Stimulated activated CD4-positive, alpha-beta T cell treated with anti-CD3 and anti-CD28 coated beads, Interleukin-12 subunit alpha, Interleukin-12 subunit beta, amount 100 ng/mL, for 4 hours (primary cell): ENCODE results near the gene NAMPT.
"Not testable (repeated sequence)": the region's sequence is repeated elsewhere in the genome, so short reads cannot be mapped to it uniquely, and the experiment has no call there.

Experiments
- DNase-seq: peaks from one replicate; pipeline ENCODE4 v3.0.0-alpha.2; 2020

Gene NAMPT

DNA sequence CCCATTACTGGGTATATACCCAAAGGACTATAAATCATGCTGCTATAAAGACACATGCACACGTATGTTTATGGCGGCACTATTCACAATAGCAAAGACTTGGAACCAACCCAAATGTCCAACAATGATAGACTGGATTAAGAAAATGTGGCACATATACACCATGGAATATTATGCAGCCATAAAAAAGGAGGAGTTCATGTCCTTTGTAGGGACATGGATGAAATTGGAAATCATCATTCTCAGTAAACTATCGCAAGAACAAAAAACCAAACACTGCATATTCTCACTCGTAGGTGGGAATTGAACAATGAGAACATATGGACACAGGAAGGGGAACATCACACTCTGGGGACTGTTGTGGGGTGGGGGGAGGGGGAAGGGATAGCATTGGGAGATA is 13.8 kb upstream of the NAMPT start:
- not testable (repeated sequence) for DNase-seq

DNA sequence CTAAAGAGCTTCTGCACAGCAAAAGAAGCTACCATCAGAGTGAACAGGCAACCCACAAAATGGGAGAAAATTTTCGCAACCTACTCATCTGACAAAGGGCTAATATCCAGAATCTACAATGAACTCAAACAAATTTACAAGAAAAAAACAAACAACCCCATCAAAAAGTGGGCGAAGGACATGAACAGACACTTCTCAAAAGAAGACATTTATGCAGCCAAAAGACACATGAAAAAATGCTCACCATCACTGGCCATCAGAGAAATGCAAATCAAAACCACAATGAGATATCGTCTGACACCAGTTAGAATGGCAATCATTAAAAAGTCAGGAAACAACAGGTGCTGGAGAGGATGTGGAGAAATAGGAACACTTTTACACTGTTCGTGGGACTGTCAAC is 13.4 kb upstream of the NAMPT start:
- DNase-seq: not testable (repeated sequence)

DNA sequence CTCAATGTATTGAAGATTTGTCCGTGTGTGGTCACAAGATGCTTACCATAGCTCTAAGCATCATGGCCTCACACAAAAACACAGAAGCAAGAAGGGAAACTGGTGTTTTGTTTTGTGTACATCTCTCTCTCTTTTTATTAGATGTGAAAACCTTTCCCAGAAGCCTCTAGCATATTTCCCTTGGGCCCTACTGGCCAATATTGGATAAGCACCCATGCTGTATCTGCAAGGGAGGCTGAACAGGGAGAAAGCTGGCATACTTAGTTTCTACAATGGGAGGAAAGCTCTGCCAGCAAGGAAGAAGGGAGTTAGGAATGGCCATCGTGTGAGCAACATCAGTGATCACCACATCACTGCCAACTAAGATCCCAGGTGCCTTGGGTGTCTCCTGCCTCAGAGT is 9.6 kb upstream of the NAMPT start:
- DNase-seq: no peak

DNA sequence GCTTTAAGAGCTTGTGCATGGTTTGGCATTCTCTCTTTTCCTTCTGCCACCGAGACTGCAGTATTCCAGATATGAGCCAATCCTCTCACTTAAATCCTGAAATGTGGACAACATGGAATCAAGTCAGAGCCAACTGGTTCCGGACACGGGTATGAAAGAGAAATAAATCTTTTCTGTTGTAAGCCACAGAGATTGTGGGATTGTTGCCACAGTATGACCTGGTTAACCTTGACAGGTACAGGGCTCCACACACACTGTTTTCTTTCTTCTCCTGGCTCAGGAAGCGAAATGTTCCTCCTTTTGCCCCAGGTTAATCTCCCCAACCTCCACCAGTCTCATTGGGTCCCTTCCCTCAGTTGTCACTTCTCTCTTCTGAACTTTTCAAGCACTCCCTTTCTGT is 6.5 kb upstream of the NAMPT start:
- DNase-seq: no peak

DNA sequence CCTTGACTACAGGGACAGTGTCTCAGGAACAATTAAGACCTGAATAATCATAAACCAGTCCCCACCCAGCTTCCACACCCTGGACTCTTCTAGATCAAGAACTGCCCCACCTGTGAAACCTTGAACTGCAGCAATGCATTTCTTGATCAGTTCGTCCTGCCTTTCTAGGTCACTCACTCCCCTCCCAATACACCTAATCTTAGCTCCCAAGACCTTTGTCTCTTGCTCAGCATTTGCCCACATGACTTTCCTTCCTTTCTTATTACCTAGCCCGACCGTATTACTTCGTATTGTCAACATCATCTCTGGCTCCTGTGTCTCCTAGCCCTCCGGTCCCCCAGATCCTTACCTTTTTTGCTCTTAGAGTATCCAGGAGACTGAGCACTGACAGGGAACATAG is 5.5 kb upstream of the NAMPT start:
- DNase-seq: no peak

DNA sequence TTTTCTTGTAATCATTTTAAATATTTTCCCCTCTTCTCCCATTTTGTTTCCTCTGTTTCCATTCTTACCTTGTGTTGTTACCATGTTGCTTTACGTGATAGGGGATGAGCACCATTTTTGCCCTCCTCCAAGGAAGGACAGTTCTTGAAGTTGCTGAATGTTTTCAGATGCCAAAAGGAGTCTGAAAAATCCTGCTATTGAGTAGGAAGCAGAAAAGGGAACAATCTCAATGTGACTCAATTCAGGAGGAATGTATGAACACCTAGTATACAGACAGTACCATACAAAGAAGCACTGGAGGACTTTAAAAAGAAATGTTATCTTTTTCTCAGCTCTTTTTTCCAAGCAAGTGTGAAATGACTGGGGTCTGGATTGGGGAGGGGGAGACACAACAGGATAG is 5.1 kb upstream of the NAMPT start:
- DNase-seq: no peak

DNA sequence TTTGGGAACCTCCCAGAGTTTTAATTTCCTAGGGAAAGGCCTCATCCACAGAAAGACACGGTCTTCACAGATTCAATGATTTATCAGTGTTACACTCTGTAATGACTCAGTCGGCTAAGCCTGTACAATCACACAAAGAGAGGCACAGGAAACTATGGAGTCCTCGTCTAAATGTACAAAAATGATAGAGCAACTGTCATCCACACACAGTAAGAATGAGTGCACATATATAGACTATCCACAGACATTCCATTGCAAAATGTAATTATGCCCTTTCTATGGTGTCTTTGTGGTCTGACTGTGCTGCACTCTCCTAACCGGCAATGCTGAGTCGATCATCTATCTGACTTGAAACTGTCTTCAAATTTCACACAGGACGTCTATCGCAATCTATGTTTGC is 3.5 kb upstream of the NAMPT start:
- DNase-seq: no peak

DNA sequence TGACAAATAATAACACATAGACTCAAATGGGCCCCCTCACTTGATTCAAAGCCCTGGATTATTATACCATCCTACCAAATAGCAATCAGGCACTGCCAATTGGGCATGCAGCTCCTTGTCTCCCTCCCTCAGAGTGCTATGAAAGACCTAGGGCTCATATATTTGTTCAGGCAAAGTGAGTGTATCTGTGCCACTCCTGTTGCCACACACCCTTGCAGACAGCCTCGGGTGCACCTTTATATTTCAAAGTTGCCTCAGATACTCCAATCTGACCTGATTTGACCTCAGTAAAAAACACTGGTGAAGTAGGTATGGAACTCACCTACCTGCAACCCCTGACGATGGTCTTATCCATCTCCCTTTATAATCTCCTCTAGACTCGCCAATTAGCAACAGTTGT is 3.0 kb upstream of the NAMPT start:
- no peak for DNase-seq

DNA sequence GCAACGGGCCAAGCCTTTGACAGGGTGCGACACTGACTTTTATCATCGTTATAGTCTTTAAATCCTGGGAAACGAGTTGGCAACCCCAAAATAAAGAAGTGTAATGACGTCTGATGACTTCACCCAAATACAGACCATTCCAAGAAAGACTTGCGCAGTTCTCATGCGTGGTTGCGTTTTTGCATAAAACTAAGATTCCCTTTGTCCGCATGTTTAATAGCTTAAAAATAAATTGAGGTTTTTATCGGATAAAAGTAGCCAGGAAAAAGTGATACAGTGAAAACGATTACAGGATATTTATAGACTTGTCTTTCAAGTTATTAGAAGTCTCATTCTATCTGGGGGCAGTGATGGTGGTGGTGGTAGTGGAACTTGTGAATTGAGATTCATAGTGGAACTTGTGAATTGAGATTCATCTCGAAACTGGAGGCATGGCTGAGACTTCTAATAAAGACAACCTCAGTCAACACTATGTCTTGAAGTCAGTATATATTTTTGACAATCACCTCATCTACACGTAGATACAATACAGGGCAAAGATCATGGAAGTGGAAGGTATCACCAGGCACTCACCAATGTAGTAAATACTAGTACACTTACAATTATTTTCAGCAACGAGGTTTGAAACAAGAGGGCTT is 1.2 kb upstream of the NAMPT start:
- DNase-seq: peak; percentile 23

DNA sequence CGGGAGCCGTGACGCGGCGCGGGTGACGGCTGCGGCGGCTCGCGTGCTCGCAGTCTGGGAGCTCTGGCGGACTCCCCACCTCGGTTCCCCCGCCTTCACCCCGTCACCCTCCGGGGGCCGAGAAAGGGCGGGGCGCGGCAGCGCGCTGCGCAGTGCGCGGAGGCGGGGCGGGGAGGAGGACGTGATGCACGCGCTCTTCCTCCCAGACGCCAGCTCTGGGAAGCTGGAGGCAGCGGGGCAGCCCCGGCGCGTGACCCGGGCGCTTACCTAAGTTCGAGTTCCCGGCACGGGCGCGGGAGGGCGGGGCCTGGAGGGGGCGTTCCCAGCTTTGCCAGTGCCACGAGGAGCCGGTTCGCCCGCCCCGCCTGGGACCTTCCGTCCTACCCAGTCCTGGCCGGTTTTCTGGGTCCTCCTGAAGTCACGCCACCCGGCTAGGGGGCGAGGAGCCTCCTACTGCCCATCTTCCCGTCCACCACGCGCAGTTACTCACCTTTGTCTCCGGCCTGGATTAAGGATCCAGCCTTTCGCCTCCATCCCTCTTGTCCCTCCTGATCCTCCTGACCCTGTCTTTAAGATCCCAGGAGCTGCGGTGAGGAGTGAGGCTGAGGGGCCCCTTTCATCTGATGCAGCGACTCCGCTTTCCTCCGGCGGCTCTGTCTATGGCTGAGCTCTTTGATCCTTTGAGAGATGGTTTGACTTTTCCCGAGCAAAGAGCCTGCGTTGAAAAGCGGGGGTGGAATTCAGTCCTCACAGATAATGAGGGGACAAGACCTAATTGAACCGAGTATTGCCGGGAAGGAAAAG is 470 bp upstream of the NAMPT start:
- DNase-seq: peak; percentile 100

DNA sequence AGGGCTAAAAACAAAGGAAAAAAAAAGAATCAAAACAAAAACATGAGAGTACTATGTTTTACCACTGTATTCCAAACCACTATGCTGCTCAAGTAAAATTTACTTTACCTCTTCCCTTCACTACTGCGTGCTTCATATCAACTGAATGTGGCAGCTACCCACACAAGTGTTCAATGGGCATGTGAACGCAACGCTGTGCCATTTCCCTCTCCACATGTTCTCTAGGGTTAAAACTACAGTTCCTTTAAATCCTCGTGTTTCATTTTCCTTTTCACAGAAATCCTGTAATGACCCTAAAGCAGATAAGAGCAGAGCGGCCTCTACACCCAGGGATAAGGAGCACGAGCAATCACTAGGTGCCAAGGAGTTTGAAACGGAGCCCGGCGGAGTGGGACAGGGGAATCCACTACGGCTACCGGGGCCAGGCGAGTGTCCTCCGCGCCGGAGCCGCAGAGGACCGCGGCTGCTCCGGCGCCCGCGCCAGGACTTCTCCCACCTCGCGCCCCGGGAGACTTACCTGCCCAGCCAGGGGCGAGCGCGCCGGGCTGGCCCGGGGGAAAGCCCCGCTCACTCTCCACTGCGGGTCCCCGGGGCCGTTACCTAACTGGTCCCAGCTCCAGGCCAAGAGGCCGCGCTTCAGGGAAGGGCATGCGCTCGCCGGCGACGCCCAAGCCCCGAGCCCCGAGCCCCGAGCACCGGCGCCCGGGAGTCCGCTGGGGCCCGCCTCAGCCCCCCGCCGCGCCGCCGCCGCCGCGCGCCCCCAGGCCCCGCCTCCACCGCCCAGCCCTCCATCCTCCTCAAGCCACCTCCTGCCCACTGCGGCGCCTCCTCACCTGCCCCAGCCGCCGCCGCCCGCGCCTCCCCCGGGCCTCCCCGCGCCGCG is 711 bp downstream of the NAMPT start:
- DNase-seq: peak; percentile 64

DNA sequence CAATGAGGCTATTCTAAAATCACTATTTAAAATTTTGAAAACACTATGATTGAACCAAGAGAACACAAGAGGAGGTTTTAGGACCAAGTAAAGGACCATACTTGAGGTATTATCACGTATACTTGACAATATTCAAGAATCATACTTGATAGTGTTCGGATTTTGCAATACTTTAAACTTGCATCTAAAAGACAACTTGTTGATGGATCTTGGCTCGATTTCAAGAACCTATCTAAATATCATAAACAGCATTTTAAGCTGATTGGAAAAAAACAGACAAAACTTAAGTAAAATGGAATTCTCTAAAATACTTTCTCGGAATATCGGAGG is 1.3 kb downstream of the NAMPT start:
- DNase-seq: no peak

DNA sequence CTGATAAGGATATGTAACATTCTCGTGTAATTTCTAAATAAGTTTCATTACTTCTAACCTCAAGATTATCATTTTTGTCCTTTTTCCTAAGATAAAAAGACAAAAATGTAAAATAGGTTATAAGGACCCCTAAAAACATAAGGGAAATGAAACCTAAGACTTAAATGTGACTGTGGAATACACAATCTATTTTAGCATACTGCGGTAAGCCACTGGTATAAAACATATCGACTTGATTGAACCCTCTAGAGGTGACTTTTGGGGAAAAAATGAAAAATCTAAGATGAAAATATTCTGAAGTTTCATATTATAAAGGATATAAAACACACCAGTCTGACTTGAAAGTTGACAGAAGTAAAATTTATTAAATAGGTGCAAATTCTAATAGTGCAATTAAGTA is 1.9 kb downstream of the NAMPT start:
- DNase-seq: no peak

DNA sequence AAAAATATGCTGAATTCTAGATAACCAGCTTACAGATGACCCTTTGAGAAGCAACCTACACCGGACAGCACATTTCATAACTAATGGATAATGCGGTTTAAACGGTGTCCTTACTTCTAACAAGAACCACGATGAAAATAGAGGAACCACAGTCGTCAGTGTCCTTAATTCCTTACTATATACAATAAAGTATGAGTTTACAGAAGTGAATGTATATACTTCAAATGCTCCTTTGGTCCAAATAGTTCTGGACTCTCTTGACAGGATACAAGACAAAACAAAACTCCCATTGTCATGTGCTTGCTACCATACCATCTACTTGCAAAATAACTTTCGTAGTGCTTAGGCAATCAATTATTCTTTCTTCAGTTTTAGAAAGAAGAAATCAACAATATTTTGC is 2.4 kb downstream of the NAMPT start:
- DNase-seq: no peak

DNA sequence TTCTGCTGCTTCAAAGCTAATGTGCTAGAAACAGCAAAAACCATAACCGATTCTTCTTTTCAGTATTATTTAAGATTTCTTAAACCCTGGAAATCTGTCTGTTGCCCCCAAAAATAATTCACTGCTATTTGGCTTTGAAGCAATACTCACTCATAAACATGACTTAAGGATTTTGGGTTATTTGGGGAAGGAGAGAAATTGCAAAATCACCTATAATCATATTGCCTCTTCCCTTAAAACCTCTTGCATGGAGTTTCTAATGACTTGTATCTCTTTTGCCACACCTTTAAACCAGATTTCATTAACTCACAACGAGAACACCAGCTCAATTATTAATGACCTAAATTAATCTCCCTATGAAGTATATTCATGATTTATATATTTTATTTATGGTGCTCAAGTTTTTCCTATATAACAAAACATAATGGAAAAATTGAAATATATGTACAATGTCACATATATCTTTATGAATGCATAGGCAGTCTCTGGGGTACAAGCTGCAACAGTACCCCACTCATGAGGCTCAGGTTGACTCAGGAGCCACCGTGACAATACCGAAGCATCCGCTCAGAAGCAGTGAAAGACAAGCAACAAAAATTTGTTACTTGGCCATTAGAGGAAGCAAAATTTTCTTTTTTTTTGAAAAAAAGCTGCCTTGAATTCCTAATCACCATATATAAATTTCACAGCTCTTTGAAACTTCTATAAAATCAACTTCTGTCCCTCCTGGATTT is 3.0 kb downstream of the NAMPT start:
- no peak for DNase-seq

DNA sequence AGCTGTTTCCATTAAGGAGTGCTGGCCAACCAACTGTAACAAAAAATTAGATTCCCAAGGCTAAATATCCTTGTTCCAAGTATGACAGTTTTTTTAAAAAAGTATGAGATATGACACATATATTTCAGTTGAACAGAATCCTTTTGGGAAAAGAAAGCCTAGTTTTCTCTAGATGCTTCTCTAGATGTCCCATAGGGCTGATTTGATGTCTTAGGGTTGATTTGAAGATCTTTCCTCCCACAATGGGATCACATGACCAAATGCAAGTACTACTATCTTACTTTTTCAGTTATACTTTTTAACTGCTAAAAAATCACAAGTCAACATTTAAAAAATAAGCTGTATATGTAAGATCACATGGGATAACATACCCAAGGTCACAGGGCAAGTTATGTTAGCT is 3.7 kb downstream of the NAMPT start:
- no peak for DNase-seq

DNA sequence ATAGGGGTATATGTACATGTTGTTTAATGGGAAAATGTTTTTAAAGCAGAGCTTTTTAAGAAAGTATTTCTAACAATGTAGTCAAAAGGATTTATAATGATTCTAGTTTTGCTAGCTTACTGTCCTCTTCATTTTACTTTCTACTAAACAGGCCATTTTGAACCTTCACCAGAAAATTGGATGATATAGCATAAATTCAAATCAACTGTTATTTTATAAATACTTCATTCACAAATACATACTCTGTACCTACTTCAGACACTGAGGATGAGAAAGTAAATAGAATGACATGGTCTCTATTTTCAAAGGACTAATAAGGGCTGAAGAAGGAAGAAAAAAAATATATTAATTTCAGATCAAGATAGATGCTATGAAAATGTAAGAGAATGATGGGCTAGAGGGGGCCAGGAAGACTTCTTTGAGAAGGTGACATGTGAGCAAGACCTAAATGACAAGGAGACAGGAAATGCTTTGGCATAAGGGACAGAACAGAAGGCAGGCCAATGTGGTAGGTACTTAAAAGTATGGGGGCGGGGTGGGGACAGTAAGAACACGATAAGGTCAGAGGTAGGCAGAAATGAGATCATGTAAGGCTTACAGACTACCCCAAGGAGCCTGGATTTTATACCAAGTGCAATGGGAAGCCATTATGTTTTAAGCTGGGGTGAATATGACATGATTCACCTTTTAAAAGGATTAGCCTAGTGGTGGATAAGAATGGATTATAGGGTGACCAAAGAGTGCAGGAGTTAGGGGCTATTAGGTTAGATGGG is 5.2 kb downstream of the NAMPT start:
- no peak for DNase-seq

DNA sequence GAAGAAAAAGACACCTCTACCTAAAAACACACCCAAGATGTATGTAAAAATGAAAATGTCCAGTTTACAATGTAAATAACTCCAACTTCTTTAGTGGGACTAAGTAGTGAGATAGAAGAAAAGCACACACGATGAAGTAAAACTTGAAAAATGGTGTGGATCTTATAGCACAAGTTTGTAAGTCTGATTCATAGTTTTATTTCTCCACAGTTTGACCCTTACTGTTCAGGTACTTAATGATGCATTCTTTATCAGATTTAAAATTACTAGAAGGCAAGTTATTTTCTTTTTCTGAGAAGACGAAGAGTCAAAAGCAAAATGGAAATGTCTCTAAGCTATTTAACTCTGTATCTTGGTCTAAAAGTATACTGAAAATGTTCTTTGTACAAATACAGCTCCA is 6.1 kb downstream of the NAMPT start:
- no peak for DNase-seq

DNA sequence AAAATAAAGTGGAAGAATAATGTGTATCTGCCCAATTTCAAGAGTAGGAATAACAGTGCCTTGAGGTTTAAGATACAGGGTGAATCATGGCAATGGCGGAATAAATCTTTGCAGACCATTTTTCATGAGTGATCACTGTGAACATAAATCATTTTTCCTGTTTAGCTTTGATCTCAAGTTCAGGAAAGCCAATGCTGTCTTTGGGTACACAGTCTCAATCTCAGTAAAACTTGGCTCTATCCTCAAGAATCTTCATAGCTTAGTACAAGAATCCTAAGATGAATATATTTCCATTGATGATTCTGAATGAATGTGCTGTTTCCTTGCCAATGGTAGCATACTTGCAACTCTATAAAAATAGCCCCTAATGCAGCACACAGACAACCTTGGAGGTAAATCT is 6.8 kb downstream of the NAMPT start:
- no peak for DNase-seq

DNA sequence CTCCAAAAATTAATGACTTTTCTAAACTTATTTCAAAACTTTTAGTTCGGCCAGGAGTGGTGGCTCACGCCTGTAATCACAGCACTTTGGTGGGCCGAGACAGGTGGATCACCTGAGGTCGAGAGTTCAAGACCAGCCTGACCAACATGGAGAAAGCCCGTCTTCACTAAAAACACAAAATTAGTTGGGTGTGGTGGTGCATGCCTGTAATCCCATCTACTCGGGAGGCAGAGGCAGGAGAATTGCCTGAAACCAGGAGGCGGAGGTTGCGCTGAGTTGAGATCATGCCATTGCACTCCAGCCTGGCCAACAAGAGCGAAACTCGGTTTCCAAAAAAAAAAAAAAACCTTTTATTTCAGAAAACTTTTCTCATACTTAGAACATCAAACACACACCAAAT is 8.3 kb downstream of the NAMPT start:
- no peak for DNase-seq

DNA sequence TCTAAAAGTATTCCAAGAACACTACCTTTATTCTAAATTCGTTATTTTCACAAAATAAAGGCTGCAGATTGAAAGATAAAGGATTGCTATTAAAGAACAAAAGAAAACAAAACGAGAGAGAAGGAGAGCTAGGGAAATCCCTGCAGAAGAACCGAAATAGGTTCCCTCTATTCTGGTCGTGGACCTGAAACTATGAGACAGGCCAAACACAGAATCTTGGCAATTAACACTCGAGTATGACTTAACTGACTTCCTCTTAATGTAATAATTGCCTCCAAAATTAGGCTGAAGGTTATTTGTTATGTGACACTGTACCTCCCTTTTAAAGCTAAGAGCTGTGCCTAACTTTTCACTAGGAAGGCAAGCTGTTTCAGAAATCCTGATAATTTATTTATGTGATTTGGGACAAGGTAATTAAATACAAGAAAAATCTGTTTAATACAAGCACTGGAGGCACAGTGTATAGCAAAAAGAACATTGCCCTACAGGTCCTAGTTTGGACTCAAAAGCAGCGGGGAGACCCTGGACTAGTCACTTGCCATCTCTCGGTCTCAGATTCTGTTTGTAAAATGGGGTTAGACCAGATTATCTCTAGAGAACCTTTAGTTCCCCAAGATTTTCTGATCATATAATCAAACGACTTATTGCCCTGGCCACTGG is 11.6 kb downstream of the NAMPT start:
- DNase-seq: no peak
